Liver (tissue), 9 donors: ENCODE measurements around the gene ZNRF3. TPM values are rescaled to one million over a fixed set of nuclear protein-coding genes. Genes with fewer than 3 reads are reported as not detected.

Experiments used
- DNase-seq: peaks from one replicate; pipeline ENCODE4 v3.0.0-alpha.2; 2017; ENCODE audit warnings: low spot score
- H3K27ac ChIP-seq, 2 donors: one replicate each; pipeline ENCODE4 v1.7.0; 2013; ENCODE audit warnings: inconsistent platforms in 2 of 2, low read length in 2 of 2, control low read depth in 1 of 2, low read depth in 1 of 2, mild to moderate bottlenecking in 1 of 2
- H3K27me3 ChIP-seq, 4 donors: one replicate each; pipeline versions ENCODE4 v1.6.1 to v1.7.0; 2013; ENCODE audit warnings: low read length in 3 of 4, inconsistent platforms in 1 of 4, mild to moderate bottlenecking in 1 of 4, moderate library complexity in 1 of 4; ENCODE audit not compliant: control insufficient read depth in 4 of 4, insufficient read depth in 4 of 4
- H3K36me3 ChIP-seq, 4 donors: one replicate each; pipeline versions ENCODE4 v1.6.1 to v1.7.0; 2013; ENCODE audit warnings: low read length in 3 of 4, mild to moderate bottlenecking in 3 of 4, low read depth in 1 of 4, moderate library complexity in 1 of 4; ENCODE audit not compliant: control insufficient read depth in 4 of 4, insufficient read depth in 3 of 4
- H3K4me1 ChIP-seq, 4 donors: one replicate each; pipeline versions ENCODE4 v1.6.1 to v1.7.0; 2013; ENCODE audit warnings: low read length in 3 of 4, mild to moderate bottlenecking in 3 of 4, moderate library complexity in 1 of 4; ENCODE audit not compliant: control insufficient read depth in 4 of 4, insufficient read depth in 4 of 4
- H3K4me3 ChIP-seq, 3 donors: one replicate each; pipeline versions ENCODE4 v1.6.1 to v1.7.0; 2013; ENCODE audit warnings: low read length in 3 of 3, control low read depth in 1 of 3, low read depth in 1 of 3, mild to moderate bottlenecking in 1 of 3
- H3K9ac ChIP-seq, 2 donors: one replicate each; pipeline ENCODE4 v1.7.0; 2013; ENCODE audit warnings: low read length in 2 of 2, mild to moderate bottlenecking in 2 of 2, moderate library complexity in 2 of 2, control low read depth in 1 of 2, low read depth in 1 of 2
- H3K9me3 ChIP-seq, 4 donors: one replicate each; pipeline versions ENCODE4 v1.6.1 to v1.7.0; 2013; ENCODE audit warnings: low read length in 3 of 4; ENCODE audit not compliant: control insufficient read depth in 4 of 4
- ATF3 ChIP-seq: IDR thresholded peaks from 2 replicates; pipeline ENCODE4 v1.6.1; 2016; ENCODE audit warnings: antibody characterized with exemption
- CTCF ChIP-seq: fragments of 150-350 bp; IDR thresholded peaks from 2 replicates; pipeline ENCODE4 v1.5.1; 2017; ENCODE audit warnings: improper control_type of control experiment, low read depth, low read length; ENCODE audit not compliant: missing input control
- FOXA1 ChIP-seq: IDR thresholded peaks from 2 replicates; pipeline ENCODE4 v1.6.1; 2016; ENCODE audit warnings: antibody characterized with exemption
- MAX ChIP-seq: IDR thresholded peaks from 2 replicates; pipeline ENCODE4 v1.6.1; 2016; ENCODE audit warnings: antibody characterized with exemption
- RAD21 ChIP-seq, 2 donors: IDR thresholded peaks; 2 replicates each; pipeline ENCODE4 v1.6.1; 2016; ENCODE audit warnings: antibody characterized with exemption in 2 of 2, mild to moderate bottlenecking in 2 of 2
- REST ChIP-seq: IDR thresholded peaks from 2 replicates; pipeline ENCODE4 v1.6.1; 2016; ENCODE audit warnings: antibody characterized with exemption, mild to moderate bottlenecking
- RXRA ChIP-seq, 2 donors: IDR thresholded peaks; 2 replicates each; pipeline ENCODE4 v1.6.1; 2017 to 2018; ENCODE audit warnings: antibody characterized with exemption in 2 of 2, mild to moderate bottlenecking in 1 of 2
- SP1 ChIP-seq: IDR thresholded peaks from 2 replicates; pipeline ENCODE4 v1.6.1; 2018; ENCODE audit warnings: antibody characterized with exemption, mild to moderate bottlenecking
- TAF1 ChIP-seq: conservative IDR thresholded peaks from 2 replicates; pipeline ENCODE4 v1.6.1; 2016; ENCODE audit warnings: antibody characterized with exemption, mild to moderate bottlenecking
- YY1 ChIP-seq: IDR thresholded peaks from 2 replicates; pipeline ENCODE4 v1.6.1; 2016; ENCODE audit warnings: antibody characterized with exemption, mild to moderate bottlenecking
- ZBTB33 ChIP-seq: IDR thresholded peaks from 2 replicates; pipeline ENCODE4 v1.6.1; 2016; ENCODE audit warnings: antibody characterized with exemption
- WGBS: extraction: QIAGEN DNeasy Blood & Tissue Kit; methylation state at CpG from one replicate; pipeline ENCODE4 v1.1.7; 2013; 5-methylcytosine and 5-hydroxymethylcytosine counted together
- polyA plus RNA-seq, 2 donors: library from polyadenylated mRNA; stranded (reverse) in 1 of 2; unstranded in 1 of 2; fragments of 200-250 nt in 1 of 2; fragments of >200 nt in 1 of 2; fragmentation: Nextera tagmentation in 1 of 2; extraction: Ambion mirVana in 1 of 2; gene quantifications; one replicate each; pipeline versions ENCODE4 v1.2.1 to v1.2.3, GENCODE V29; 2013 to 2015
- total RNA-seq, 2 donors: library from RNA; depleted of rRNA; stranded (reverse); fragments of >200 nt; gene quantifications; one replicate each; pipeline ENCODE4 v1.2.3, GENCODE V29; 2014
- donor health status: healthy.
- donor health status: healthy.
- donor health status: healthy.
- donor health status: healthy.
- donor health status: healthy.

ZNRF3 gene
- total and polyA plus RNA-seq, 4 donors: 2.2 to 5.9 (median 4.7) TPM

- DNase-seq: no peak
- WGBS: under 1% methylated on average over 46 of the region's 48 CpGs
- Histone ChIP-seq H3K27me3 (no peaks in the 10 kb centered on the region), H3K4me1 (peaks cover 3 to 45% (median 30%) of the 10 kb centered on the region in 4 donors), H3K9me3 (no peaks in the 10 kb centered on the region), H3K36me3 (no peaks in the 10 kb centered on the region), H3K4me3 (peak overlapping the region in 2 of 3 donors; percentile 80 to 87), H3K9ac (no peak overlapping the region), H3K27ac (peak overlapping the region in 1 of 2 donors; percentile 78)
- TF ChIP-seq ZBTB33 (no peak), SP1 (no peak), YY1 (no peak), TAF1 (no peak), ATF3 (no peak), MAX (no peak), RAD21 (IDR thresholded peaks at IDR 0.05) (no peak), FOXA1 (no peak)
These were observed 215 bp downstream of the ZNRF3 start for GRCh38 chr22:28883657-28883916.

- 3% methylated on average over 78 of the region's 78 CpGs for WGBS
- no peaks in the 10 kb centered on the region for H3K9me3 ChIP-seq
- no peaks in the 10 kb centered on the region for H3K36me3 ChIP-seq
- H3K27me3 ChIP-seq: no peaks in the 10 kb centered on the region
- no peak for DNase-seq
- peaks cover 3 to 45% (median 30%) of the 10 kb centered on the region in 4 donors for H3K4me1 ChIP-seq
- H3K9ac ChIP-seq: no peak overlapping the region
- H3K27ac ChIP-seq: no peak overlapping the region
- TF ChIP-seq REST (no peak), RXRA (IDR thresholded peaks at IDR 0.05) (no peak), CTCF (no peak), MAX (no peak)
- peak overlapping the region; percentile 61 to 87 (median 80) for H3K4me3 ChIP-seq
These were observed 760 bp downstream of the ZNRF3 start for GRCh38 chr22:28883917-28884746.
